Sigmoid colon (tissue), 7 donors: ENCODE data around the gene RETREG1. TPM values are rescaled to one million over a fixed set of nuclear protein-coding genes. Genes with fewer than 3 reads are reported as not detected.
A peak's percentile ranks its signal among the peaks of the same experiment; 100 is the strongest.
"Not testable (repeated sequence)": the region's sequence is repeated elsewhere in the genome, so short reads cannot be mapped to it uniquely, and the experiment has no call there.

Experiments
- DNase-seq: peaks from one replicate; pipeline ENCODE4 v3.0.0-alpha.2; 2019
- H3K27ac ChIP-seq, 4 donors: fragments of 200-600 bp; sonication (generic); one replicate each; pipeline ENCODE4 v1.5.1; 2016 to 2019; ENCODE audit warnings: mild to moderate bottlenecking in 1 of 4
- H3K27me3 ChIP-seq, 3 donors: fragments of 200-600 bp; sonication (generic); one replicate each; pipeline ENCODE4 v1.5.1; 2019; ENCODE audit warnings: mild to moderate bottlenecking in 1 of 3
- H3K36me3 ChIP-seq, 4 donors: fragments of 200-600 bp; sonication (generic); one replicate each; pipeline ENCODE4 v1.5.1; 2016 to 2019
- H3K4me1 ChIP-seq, 4 donors: fragments of 200-600 bp; sonication (generic); one replicate each; pipeline ENCODE4 v1.5.1; 2017 to 2019
- H3K4me3 ChIP-seq, 4 donors: fragments of 200-600 bp; sonication (generic); one replicate each; pipeline ENCODE4 v1.5.1; 2017 to 2019; ENCODE audit warnings: mild to moderate bottlenecking in 2 of 4, moderate library complexity in 1 of 4
- H3K9me3 ChIP-seq, 4 donors: fragments of 200-600 bp in 3 of 4; sonication (generic) in 3 of 4; one replicate each; pipeline versions ENCODE4 v1.5.1 to v1.6.1; 2013 to 2019
- EP300 ChIP-seq, 4 donors: sonication (generic); formaldehyde crosslinking; IDR thresholded peaks; one replicate each; pipeline ENCODE4 v1.6.1; 2017; ENCODE audit warnings: antibody characterized with exemption in 4 of 4
- POLR2A ChIP-seq, 2 donors: fragments of 450-650 bp; IDR thresholded peaks; one replicate each; pipeline ENCODE4 v1.6.1; 2016; ENCODE audit warnings: antibody characterized with exemption in 2 of 2, mild to moderate bottlenecking in 2 of 2, moderate library complexity in 2 of 2
- POLR2AphosphoS5 ChIP-seq, 4 donors: sonication (generic); formaldehyde crosslinking; IDR thresholded peaks; one replicate each; pipeline ENCODE4 v1.6.1; 2017; ENCODE audit warnings: antibody characterized with exemption in 4 of 4
- WGBS, 2 donors: extraction: QIAGEN DNeasy Blood & Tissue Kit; methylation state at CpG; one replicate each; pipeline ENCODE4 v1.1.7; 2013; 5-methylcytosine and 5-hydroxymethylcytosine counted together
- intact Hi-C: fragments of 100-400 bp; cut with DNase I; formaldehyde crosslinking; loops from one replicate; pipeline ENCODE4 v1.15.1; 2023
- polyA plus RNA-seq, 3 donors: library from polyadenylated mRNA; stranded (reverse); fragments of 200-250 nt; gene quantifications; one replicate each; pipeline ENCODE4 v1.2.3, GENCODE V29; 2013
- total RNA-seq, 4 donors: library from RNA; depleted of rRNA; stranded (reverse); fragments of >200 nt; gene quantifications; one replicate each; pipeline ENCODE4 v1.1.0, GENCODE V29; 2016
- TF ChIP-seq, protein P1 (sequence below), 4 experiments: fragments of 450-650 bp in 3 of 4; fragments of 200-600 bp in 1 of 4; IDR thresholded peaks; one replicate each; pipeline ENCODE4 v1.5.1; 2016 to 2019; ENCODE audit warnings: antibody characterized with exemption in 4 of 4, mild to moderate bottlenecking in 3 of 4, moderate library complexity in 2 of 4
- donor health status: healthy with polysubstance abuse.
- donor health status: Bipolar disorder and iron deficiency.
- donor health status: healthy.

Gene RETREG1
- total and polyA plus RNA-seq, 7 donors, result 10.8 to 21.2 (median 14.6) TPM

- no peak overlapping the region for H3K27ac ChIP-seq
- TF ChIP-seq POLR2AphosphoS5 (IDR thresholded peaks at IDR 0.05), result no peak
- H3K36me3 ChIP-seq, result no peaks in the 10 kb centered on the region
- no peak for DNase-seq
- H3K4me3 ChIP-seq, result no peak overlapping the region
- peaks cover 0 to 7% (median 0%) of the 10 kb centered on the region in 4 donors for H3K4me1 ChIP-seq
- intact Hi-C loops, result no loop called here
- WGBS, 2 donors, result 72 to 89% methylated on average over 4 of the region's 4 CpGs
- no peaks in the 10 kb centered on the region for H3K27me3 ChIP-seq
- no peaks in the 10 kb centered on the region for H3K9me3 ChIP-seq
These were observed 70.1 kb downstream of the RETREG1 start for GRCh38 chr5:16546732-16547131.

DNA sequence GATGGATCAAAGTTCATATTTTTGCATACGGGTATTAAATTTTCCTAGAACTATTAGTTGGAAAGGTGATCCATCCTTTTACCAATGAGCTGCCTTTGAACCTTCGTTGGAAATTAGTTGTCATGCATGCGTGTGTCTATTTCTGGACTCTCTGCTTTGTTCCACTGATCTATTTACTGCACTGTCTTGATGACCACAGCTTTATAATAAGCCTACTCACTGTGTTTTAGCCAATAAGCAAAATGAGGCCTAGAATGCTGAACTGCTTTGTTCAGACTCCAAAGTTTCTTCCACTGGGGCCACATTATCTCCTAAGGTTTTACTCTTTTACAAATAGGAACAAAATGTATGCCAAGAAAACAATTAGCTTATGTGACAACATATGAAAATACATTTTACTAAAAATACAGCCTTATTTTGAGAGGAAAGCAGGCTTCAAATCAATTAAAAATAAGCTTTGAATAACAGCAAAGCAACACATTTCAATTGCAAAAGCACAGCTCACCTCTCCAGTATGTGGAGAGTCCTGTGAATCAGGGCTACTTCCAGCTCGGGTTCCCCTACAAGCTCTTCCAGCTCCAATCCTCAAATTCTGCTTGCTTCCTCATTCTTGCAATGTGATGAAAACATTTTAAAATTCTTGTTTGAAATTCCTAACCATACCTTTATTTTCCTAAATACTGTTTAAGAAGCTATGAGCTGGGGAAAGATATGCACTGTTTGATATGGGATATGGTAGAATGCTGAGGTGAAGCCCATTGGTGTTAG lies 72.0 kb downstream of the RETREG1 start:
- Histone ChIP-seq H3K27ac (no peak overlapping the region), H3K36me3 (no peaks in the 10 kb centered on the region), H3K4me1 (peaks cover 0 to 7% (median 2%) of the 10 kb centered on the region in 4 donors), H3K9me3 (no peaks in the 10 kb centered on the region), H3K4me3 (no peak overlapping the region), H3K27me3 (no peaks in the 10 kb centered on the region)
- intact Hi-C loops, result no loop called here
- TF ChIP-seq POLR2A (IDR thresholded peaks at IDR 0.05) (no peak), POLR2AphosphoS5 (IDR thresholded peaks at IDR 0.05) (no peak)
- TF ChIP-seq, protein P1, sequence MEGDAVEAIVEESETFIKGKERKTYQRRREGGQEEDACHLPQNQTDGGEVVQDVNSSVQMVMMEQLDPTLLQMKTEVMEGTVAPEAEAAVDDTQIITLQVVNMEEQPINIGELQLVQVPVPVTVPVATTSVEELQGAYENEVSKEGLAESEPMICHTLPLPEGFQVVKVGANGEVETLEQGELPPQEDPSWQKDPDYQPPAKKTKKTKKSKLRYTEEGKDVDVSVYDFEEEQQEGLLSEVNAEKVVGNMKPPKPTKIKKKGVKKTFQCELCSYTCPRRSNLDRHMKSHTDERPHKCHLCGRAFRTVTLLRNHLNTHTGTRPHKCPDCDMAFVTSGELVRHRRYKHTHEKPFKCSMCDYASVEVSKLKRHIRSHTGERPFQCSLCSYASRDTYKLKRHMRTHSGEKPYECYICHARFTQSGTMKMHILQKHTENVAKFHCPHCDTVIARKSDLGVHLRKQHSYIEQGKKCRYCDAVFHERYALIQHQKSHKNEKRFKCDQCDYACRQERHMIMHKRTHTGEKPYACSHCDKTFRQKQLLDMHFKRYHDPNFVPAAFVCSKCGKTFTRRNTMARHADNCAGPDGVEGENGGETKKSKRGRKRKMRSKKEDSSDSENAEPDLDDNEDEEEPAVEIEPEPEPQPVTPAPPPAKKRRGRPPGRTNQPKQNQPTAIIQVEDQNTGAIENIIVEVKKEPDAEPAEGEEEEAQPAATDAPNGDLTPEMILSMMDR (IDR thresholded peaks at IDR 0.05), result no peak
- no peak for DNase-seq
- 64 to 82% methylated on average over 4 of the region's 4 CpGs for WGBS, 2 donors

GRCh38 chr5:16543206-16543605 lies 73.6 kb downstream of the RETREG1 start:
- H3K36me3 ChIP-seq, H3K27me3 ChIP-seq, H3K4me3 ChIP-seq, intact Hi-C loops, H3K9me3 ChIP-seq, DNase-seq, H3K27ac ChIP-seq: not testable (repeated sequence)
- 37 to 77% methylated on average over 7 of the region's 7 CpGs for WGBS, 2 donors
- peaks cover 0 to 16% (median 8%) of the 10 kb centered on the region in 4 donors for H3K4me1 ChIP-seq

DNA sequence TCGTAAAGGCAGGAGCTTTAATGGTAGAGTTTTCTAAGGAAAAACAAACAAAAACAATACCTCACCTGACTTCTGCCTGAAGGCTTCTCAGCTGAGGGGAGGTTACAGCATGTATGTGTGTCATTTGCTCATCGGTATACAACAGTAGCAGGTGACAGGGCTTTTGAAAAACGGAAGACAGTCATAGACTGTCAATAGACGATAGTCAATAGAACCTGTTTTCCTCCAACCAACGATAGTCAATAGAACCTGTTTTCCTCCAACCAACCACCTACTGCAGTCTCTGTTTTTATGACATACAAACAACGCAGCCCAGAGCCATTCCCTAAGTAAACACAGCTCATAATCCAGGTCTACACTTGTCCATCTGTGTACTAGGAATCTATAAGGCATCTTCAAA lies 74.6 kb downstream of the RETREG1 start:
- Histone ChIP-seq H3K9me3 (no peaks in the 10 kb centered on the region), H3K27me3 (no peaks in the 10 kb centered on the region), H3K4me3 (no peak overlapping the region), H3K4me1 (peaks cover 0 to 16% (median 8%) of the 10 kb centered on the region in 4 donors), H3K36me3 (no peaks in the 10 kb centered on the region), H3K27ac (no peak overlapping the region)
- 18 to 64% methylated on average over 6 of the region's 6 CpGs for WGBS, 2 donors
- intact Hi-C loops, result no loop called here
- DNase-seq, result no peak
- no peak for TF ChIP-seq EP300 (IDR thresholded peaks at IDR 0.05)
- no peak for TF ChIP-seq POLR2AphosphoS5 (IDR thresholded peaks at IDR 0.05)
- no peak for TF ChIP-seq POLR2A (IDR thresholded peaks at IDR 0.05)
- TF ChIP-seq, protein P1 (IDR thresholded peaks at IDR 0.05), result no peak

GRCh38 chr5:16541592-16541991 lies 75.2 kb downstream of the RETREG1 start:
- H3K27me3 ChIP-seq, DNase-seq, H3K36me3 ChIP-seq, intact Hi-C loops, H3K27ac ChIP-seq, H3K4me3 ChIP-seq, H3K9me3 ChIP-seq: not testable (repeated sequence)
- peaks cover 0 to 16% (median 8%) of the 10 kb centered on the region in 4 donors for H3K4me1 ChIP-seq

- H3K36me3 ChIP-seq, result no peaks in the 10 kb centered on the region
- H3K27me3 ChIP-seq, result no peaks in the 10 kb centered on the region
- 79 to 84% methylated on average over 3 of the region's 3 CpGs for WGBS, 2 donors
- intact Hi-C loops, result no loop called here
- no peak overlapping the region for H3K4me3 ChIP-seq
- TF ChIP-seq POLR2AphosphoS5 (IDR thresholded peaks at IDR 0.05) (no peak), EP300 (IDR thresholded peaks at IDR 0.05) (no peak)
- TF ChIP-seq, protein P1 (IDR thresholded peaks at IDR 0.05), result no peak
- H3K27ac ChIP-seq, result peak overlapping the region; percentile 49 to 68 (median 55)
- DNase-seq, result no peak
- no peaks in the 10 kb centered on the region for H3K9me3 ChIP-seq
- H3K4me1 ChIP-seq, result peaks cover 0 to 16% (median 8%) of the 10 kb centered on the region in 4 donors
These were observed 76.4 kb downstream of the RETREG1 start for GRCh38 chr5:16540421-16540820.
